HEK293 (cell line): ENCODE measurements around the gene APOBEC3G.

Source experiments
- CTCF ChIA-PET: fragments of 350-600 bp; formaldehyde crosslinking; extraction: SDS; loops from one replicate; lab custom pipeline; 2021; ENCODE audit warnings: antibody characterized with exemption; lab: Yijun Ruan, JAX
- POLR2A ChIA-PET: fragments of 300-600 bp; formaldehyde crosslinking; extraction: SDS; loops from one replicate; lab custom pipeline; 2020; ENCODE audit warnings: antibody characterized with exemption, inconsistent platforms; lab: Yijun Ruan, JAX
- H3K27ac ChIP-seq: fragments of 200-500 bp; sonication (Bioruptor generic); 2 replicates; pipeline ENCODE4 v1.5.1; 2014; ENCODE audit warnings: low read depth, low read length, control low read depth, inconsistent platforms; ENCODE audit errors: extremely low read depth
- H3K36me3 ChIP-seq, 2 experiments: fragments of 200-500 bp in 1 of 2; sonication (Bioruptor generic) in 1 of 2; 1 replicate in 1 of 2; 2 replicates in 1 of 2; pipeline ENCODE4 v1.5.1; 2014 to 2017; ENCODE audit warnings: inconsistent platforms in 2 of 2, low read length in 2 of 2; ENCODE audit not compliant: control insufficient read depth in 2 of 2, insufficient read depth in 1 of 2
- H3K4me1 ChIP-seq: fragments of 200-500 bp; sonication (Bioruptor generic); 2 replicates; pipeline ENCODE4 v1.5.1; 2014; ENCODE audit warnings: mild to moderate bottlenecking, low read length, inconsistent platforms; ENCODE audit not compliant: control insufficient read depth, insufficient read depth
- H3K4me3 ChIP-seq: 2 replicates; pipeline ENCODE4 v1.5.1; 2011; ENCODE audit warnings: low read depth, mild to moderate bottlenecking, control low read depth, low read length, moderate library complexity
- H3K9me3 ChIP-seq: fragments of 200-500 bp; sonication (Bioruptor generic); 2 replicates; pipeline ENCODE4 v1.5.1; 2014; ENCODE audit warnings: low read depth, low read length, inconsistent platforms; ENCODE audit not compliant: control insufficient read depth, insufficient read depth
- EGR2 ChIP-seq: fragments of 450-650 bp; formaldehyde crosslinking; IDR thresholded peaks from 2 replicates; pipeline ENCODE4 v1.5.1; 2016; ENCODE audit warnings: low read depth, missing biosample characterization, missing genetic modification characterization
- FEZF1 ChIP-seq: fragments of 450-650 bp; formaldehyde crosslinking; IDR thresholded peaks from 2 replicates; pipeline ENCODE4 v1.5.1; 2016; ENCODE audit warnings: missing biosample characterization, missing genetic modification characterization
- GLIS1 ChIP-seq: fragments of 450-650 bp; formaldehyde crosslinking; IDR thresholded peaks from 2 replicates; pipeline ENCODE4 v1.5.1; 2016; ENCODE audit warnings: missing biosample characterization, missing genetic modification characterization
- GLIS2 ChIP-seq: fragments of 450-650 bp; formaldehyde crosslinking; IDR thresholded peaks from 2 replicates; pipeline ENCODE4 v1.5.1; 2016; ENCODE audit warnings: missing biosample characterization, missing genetic modification characterization
- HIC1 ChIP-seq: fragments of 450-650 bp; formaldehyde crosslinking; IDR thresholded peaks from 2 replicates; pipeline ENCODE4 v1.5.1; 2016; ENCODE audit warnings: missing biosample characterization, missing genetic modification characterization
- OSR2 ChIP-seq: fragments of 450-650 bp; formaldehyde crosslinking; IDR thresholded peaks from 2 replicates; pipeline ENCODE4 v1.5.1; 2016; ENCODE audit warnings: missing biosample characterization, missing genetic modification characterization
- PRDM10 ChIP-seq: fragments of 450-650 bp; formaldehyde crosslinking; IDR thresholded peaks from 2 replicates; pipeline ENCODE4 v1.5.1; 2016; ENCODE audit warnings: missing biosample characterization, missing genetic modification characterization
- SP3 ChIP-seq: fragments of 450-650 bp; formaldehyde crosslinking; IDR thresholded peaks from 2 replicates; pipeline ENCODE4 v1.5.1; 2016; ENCODE audit warnings: missing biosample characterization, missing genetic modification characterization
- SP7 ChIP-seq: fragments of 450-650 bp; formaldehyde crosslinking; IDR thresholded peaks from 2 replicates; pipeline ENCODE4 v1.5.1; 2016; ENCODE audit warnings: missing biosample characterization, missing genetic modification characterization
- ZBTB8A ChIP-seq: fragments of 450-650 bp; formaldehyde crosslinking; IDR thresholded peaks from 2 replicates; pipeline ENCODE4 v1.5.1; 2016; ENCODE audit warnings: missing biosample characterization, missing genetic modification characterization
- ZFHX2 ChIP-seq: fragments of 450-650 bp; formaldehyde crosslinking; conservative IDR thresholded peaks from 2 replicates; pipeline ENCODE4 v1.5.1; 2016; ENCODE audit warnings: missing biosample characterization, missing genetic modification characterization
- ZIC2 ChIP-seq: fragments of 450-650 bp; formaldehyde crosslinking; IDR thresholded peaks from 2 replicates; pipeline ENCODE4 v1.5.1; 2016; ENCODE audit warnings: missing biosample characterization, missing genetic modification characterization
- ZNF140 ChIP-seq: fragments of 450-650 bp; formaldehyde crosslinking; IDR thresholded peaks from 2 replicates; pipeline ENCODE4 v1.5.1; 2016; ENCODE audit warnings: missing biosample characterization, missing genetic modification characterization
- ZNF157 ChIP-seq: fragments of 450-650 bp; formaldehyde crosslinking; IDR thresholded peaks from 2 replicates; pipeline ENCODE4 v1.5.1; 2016; ENCODE audit warnings: missing biosample characterization, missing genetic modification characterization
- ZNF362 ChIP-seq: fragments of 450-650 bp; formaldehyde crosslinking; IDR thresholded peaks from 2 replicates; pipeline ENCODE4 v1.5.1; 2016; ENCODE audit warnings: missing biosample characterization, missing genetic modification characterization
- ZNF426 ChIP-seq: fragments of 450-650 bp; formaldehyde crosslinking; IDR thresholded peaks from 2 replicates; pipeline ENCODE4 v1.5.1; 2017; ENCODE audit warnings: missing biosample characterization, missing genetic modification characterization, mild to moderate bottlenecking, inconsistent platforms, moderate library complexity
- ZNF501 ChIP-seq: fragments of 450-650 bp; formaldehyde crosslinking; IDR thresholded peaks from 2 replicates; pipeline ENCODE4 v1.5.1; 2016; ENCODE audit warnings: missing biosample characterization, missing genetic modification characterization
- ZNF514 ChIP-seq: fragments of 450-650 bp; formaldehyde crosslinking; IDR thresholded peaks from 2 replicates; pipeline ENCODE4 v1.5.1; 2016; ENCODE audit warnings: missing biosample characterization, missing genetic modification characterization
- ZNF623 ChIP-seq: fragments of 450-650 bp; formaldehyde crosslinking; IDR thresholded peaks from 2 replicates; pipeline ENCODE4 v1.5.1; 2016; ENCODE audit warnings: missing biosample characterization, missing genetic modification characterization
- ZNF692 ChIP-seq: fragments of 450-650 bp; formaldehyde crosslinking; IDR thresholded peaks from 2 replicates; pipeline ENCODE4 v1.5.1; 2016; ENCODE audit warnings: missing biosample characterization, missing genetic modification characterization
- ZNF768 ChIP-seq: fragments of 450-650 bp; formaldehyde crosslinking; IDR thresholded peaks from 2 replicates; pipeline ENCODE4 v1.5.1; 2018; ENCODE audit warnings: missing biosample characterization, mild to moderate bottlenecking, missing genetic modification characterization
- ZXDB ChIP-seq: fragments of 450-650 bp; formaldehyde crosslinking; IDR thresholded peaks from 2 replicates; pipeline ENCODE4 v1.5.1; 2016; ENCODE audit warnings: missing biosample characterization, missing genetic modification characterization

Gene APOBEC3G

GRCh38 chr22:39095971-39096370 is 18.9 kb downstream of the APOBEC3G start:
- TF ChIP-seq ZNF140 (tag by site-specific recombination) (no peak), ZNF768 (tag by site-specific recombination) (peak; percentile 80)
- H3K27ac ChIP-seq: no peak overlapping the region
- CTCF ChIA-PET: no interaction called here
- POLR2A ChIA-PET: no interaction called here
- no peaks in the 10 kb centered on the region for H3K36me3 ChIP-seq
- H3K4me1 ChIP-seq: peaks cover 5% of the 10 kb centered on the region
- H3K4me3 ChIP-seq: no peak overlapping the region
- H3K9me3 ChIP-seq: no peaks in the 10 kb centered on the region

- no peaks in the 10 kb centered on the region for H3K9me3 ChIP-seq
- TF ChIP-seq ZIC2 (peak; percentile 87), ZBTB8A (tag by site-specific recombination) (0 out of 2 replicates have a peak, but pooled peaks have one; percentile 26), HIC1 (tag by site-specific recombination) (peak; percentile 42; the same call in 1 of the 2 replicates), ZNF362 (tag by site-specific recombination) (no peak), GLIS1 (peak; percentile 91), ZNF157 (no peak), GLIS2 (peak; percentile 50), OSR2 (tag by site-specific recombination) (peak; percentile 51), ZNF501 (tag by site-specific recombination) (no peak), SP7 (tag by site-specific recombination) (peak; percentile 45; the same call in 1 of the 2 replicates), FEZF1 (tag by site-specific recombination) (peak; percentile 37), ZFHX2 (peak; percentile 78), ZNF426 (tag by site-specific recombination) (no peak), ZNF514 (no peak), EGR2 (peak; percentile 46; the same call in 1 of the 2 replicates), ZNF692 (0 out of 2 replicates have a peak, but pooled peaks have one; percentile 35), ZNF623 (tag by site-specific recombination) (no peak), PRDM10 (tag by site-specific recombination) (peak; percentile 69), SP3 (tag by site-specific recombination) (no peak), ZXDB (0 out of 2 replicates have a peak, but pooled peaks have one; percentile 12)
- no peak within 1 kb of the TSS for H3K4me3 ChIP-seq
- ChIA-PET POLR2A (interaction anchor here (0.9 kb wide), 1 partner anchor 13 kb away, joined by 3 read pairs; no protein-coding TSS in a partner anchor), CTCF (interaction anchor here (0.5 to 1.1 kb wide), 5 partner anchors 26 to 697 kb away, joined by 3 to 4 read pairs (median 3); partner anchors contain the start of gene TOMM22)
- H3K27ac ChIP-seq: peak within 1 kb of the TSS; percentile 72
- no peaks in the 10 kb centered on the region for H3K36me3 ChIP-seq
- H3K4me1 ChIP-seq: peaks cover 5% of the 10 kb centered on the region
These were observed 20.3 kb downstream of the APOBEC3G start, which contains the start of gene APOBEC3H for GRCh38 chr22:39097098-39098020. APOBEC3H (plus strand) TSS chr22:39097244; CDS start chr22:39100279, 3,035 bp downstream.
